ENCODE measurements around the gene ARRDC3.

Gene ARRDC3

GRCh38 chr5:91419571-91420537, 36.7 kb upstream of the ARRDC3 start:
- no peak overlapping the region for H3K4me3 ChIP-seq (ENCODE audit: low read depth, low read length)
- peak; percentile 70 for DNase-seq (ENCODE audit: low read depth)
- TF ChIP-seq MAX (IDR thresholded peaks at IDR 0.05; ENCODE audit: low read depth, low read length) (no peak), CTCF (IDR thresholded peaks at IDR 0.05; ENCODE audit: low read depth, low read length) (peak; percentile 39), POLR2A (IDR thresholded peaks at IDR 0.05; ENCODE audit: extremely low read depth, insufficient read length) (no peak), MYC (IDR thresholded peaks at IDR 0.05; ENCODE audit: low read depth, low read length) (no peak)

- no peak overlapping the region for H3K4me3 ChIP-seq (ENCODE audit: low read depth, low read length)
- no peak for DNase-seq (ENCODE audit: low read depth)
- TF ChIP-seq POLR2A (IDR thresholded peaks at IDR 0.05; ENCODE audit: extremely low read depth, insufficient read length) (no peak), MYC (IDR thresholded peaks at IDR 0.05; ENCODE audit: low read depth, low read length) (no peak), CTCF (IDR thresholded peaks at IDR 0.05; ENCODE audit: low read depth, low read length) (no peak), MAX (IDR thresholded peaks at IDR 0.05; ENCODE audit: low read depth, low read length) (no peak)
Observed at GRCh38 chr5:91419136-91419535, 36.0 kb upstream of the ARRDC3 start.

- DNase-seq (ENCODE audit: low read depth), result no peak
- TF ChIP-seq POLR2A (IDR thresholded peaks at IDR 0.05; ENCODE audit: extremely low read depth, insufficient read length), result no peak
- TF ChIP-seq MYC (IDR thresholded peaks at IDR 0.05; ENCODE audit: low read depth, low read length), result no peak
- H3K4me3 ChIP-seq (ENCODE audit: low read depth, low read length), result no peak overlapping the region
Observed at GRCh38 chr5:91418158-91418557, 35.0 kb upstream of the ARRDC3 start.

GRCh38 chr5:91417219-91417618, 34.1 kb upstream of the ARRDC3 start:
- peak; percentile 21 for DNase-seq (ENCODE audit: low read depth)
- H3K4me3 ChIP-seq (ENCODE audit: low read depth, low read length), result no peak overlapping the region
- TF ChIP-seq MAX (IDR thresholded peaks at IDR 0.05; ENCODE audit: low read depth, low read length), result no peak
- TF ChIP-seq CTCF (IDR thresholded peaks at IDR 0.05; ENCODE audit: low read depth, low read length), result no peak
- no peak for TF ChIP-seq MYC (IDR thresholded peaks at IDR 0.05; ENCODE audit: low read depth, low read length)
- no peak for TF ChIP-seq POLR2A (IDR thresholded peaks at IDR 0.05; ENCODE audit: extremely low read depth, insufficient read length)

GRCh38 chr5:91416491-91416890, 33.4 kb upstream of the ARRDC3 start:
- no peak for DNase-seq (ENCODE audit: low read depth)
- no peak for TF ChIP-seq POLR2A (IDR thresholded peaks at IDR 0.05; ENCODE audit: extremely low read depth, insufficient read length)
- no peak for TF ChIP-seq CTCF (IDR thresholded peaks at IDR 0.05; ENCODE audit: low read depth, low read length)
- no peak for TF ChIP-seq MAX (IDR thresholded peaks at IDR 0.05; ENCODE audit: low read depth, low read length)
- TF ChIP-seq MYC (IDR thresholded peaks at IDR 0.05; ENCODE audit: low read depth, low read length), result no peak
- H3K4me3 ChIP-seq (ENCODE audit: low read depth, low read length), result no peak overlapping the region

- TF ChIP-seq MYC (IDR thresholded peaks at IDR 0.05; ENCODE audit: low read depth, low read length) (no peak), POLR2A (IDR thresholded peaks at IDR 0.05; ENCODE audit: extremely low read depth, insufficient read length) (no peak), MAX (IDR thresholded peaks at IDR 0.05; ENCODE audit: low read depth, low read length) (no peak), CTCF (IDR thresholded peaks at IDR 0.05; ENCODE audit: low read depth, low read length) (no peak)
- DNase-seq (ENCODE audit: low read depth), result no peak
- no peak overlapping the region for H3K4me3 ChIP-seq (ENCODE audit: low read depth, low read length)
Observed at GRCh38 chr5:91409304-91409703, 26.2 kb upstream of the ARRDC3 start.
